Astrocyte of the cerebellum (primary cell): ENCODE measurements around the gene USP20.

Source experiments
- DNase-seq: peaks from one replicate; pipeline ENCODE4 v3.0.0-alpha.2; 2011; ENCODE audit warnings: low read depth
- H3K4me3 ChIP-seq: 2 replicates; pipeline ENCODE4 v1.5.1; 2011; ENCODE audit warnings: mild to moderate bottlenecking, low read depth, low read length, moderate library complexity
- in situ Hi-C: cut with HindIII; loops from 2 replicates; pipeline ENCODE4 v1.10.0; 2017; ENCODE audit warnings: low sequenced_read_pairs
- TF ChIP-seq, protein P1 (sequence below): IDR thresholded peaks from 2 replicates; pipeline ENCODE4 v1.5.1; 2012; ENCODE audit warnings: low read length, low read depth, moderate library complexity, mild to moderate bottlenecking; ENCODE audit errors: missing control alignments

The USP20 gene

DNA sequence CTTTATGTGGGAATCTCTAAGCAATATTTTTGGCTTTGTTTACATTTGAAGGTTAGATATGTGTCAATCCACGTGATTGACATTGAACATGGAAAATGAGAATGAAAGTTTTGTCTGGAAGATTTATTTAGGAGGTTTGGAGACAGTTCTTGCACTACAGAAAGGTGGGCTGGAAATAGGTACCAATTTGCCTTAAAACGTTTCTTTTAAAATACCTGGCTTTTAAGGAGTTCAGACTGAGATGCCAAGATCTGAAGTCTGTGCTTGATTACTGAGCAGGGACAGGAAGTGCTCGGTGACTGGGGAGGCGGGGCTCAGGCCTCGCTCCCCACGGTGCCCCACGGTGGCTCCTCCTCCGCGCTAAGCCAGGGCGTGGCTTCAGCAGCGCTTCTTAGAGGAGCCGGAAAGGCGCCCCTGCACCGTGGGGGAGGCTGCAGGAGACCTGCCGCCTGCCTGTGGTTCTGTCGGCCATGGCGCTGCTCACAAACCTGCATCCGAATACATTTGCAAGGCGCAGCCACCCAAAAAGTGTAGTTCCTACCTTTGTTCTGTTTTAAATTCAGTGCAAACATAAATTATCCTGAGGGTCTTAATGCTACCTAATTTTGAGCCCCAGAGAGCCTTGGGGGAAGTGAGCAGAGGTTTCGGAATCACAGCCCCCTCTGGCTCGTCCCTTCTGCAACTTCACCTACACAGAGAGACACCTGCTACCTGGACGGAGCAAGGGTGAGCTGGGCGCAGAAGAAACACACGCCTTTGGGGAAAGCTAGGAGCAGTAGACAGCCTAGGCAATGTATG, 49.2 kb downstream of the USP20 start:
- in situ Hi-C loops, result no loop called here
- TF ChIP-seq, protein P1, sequence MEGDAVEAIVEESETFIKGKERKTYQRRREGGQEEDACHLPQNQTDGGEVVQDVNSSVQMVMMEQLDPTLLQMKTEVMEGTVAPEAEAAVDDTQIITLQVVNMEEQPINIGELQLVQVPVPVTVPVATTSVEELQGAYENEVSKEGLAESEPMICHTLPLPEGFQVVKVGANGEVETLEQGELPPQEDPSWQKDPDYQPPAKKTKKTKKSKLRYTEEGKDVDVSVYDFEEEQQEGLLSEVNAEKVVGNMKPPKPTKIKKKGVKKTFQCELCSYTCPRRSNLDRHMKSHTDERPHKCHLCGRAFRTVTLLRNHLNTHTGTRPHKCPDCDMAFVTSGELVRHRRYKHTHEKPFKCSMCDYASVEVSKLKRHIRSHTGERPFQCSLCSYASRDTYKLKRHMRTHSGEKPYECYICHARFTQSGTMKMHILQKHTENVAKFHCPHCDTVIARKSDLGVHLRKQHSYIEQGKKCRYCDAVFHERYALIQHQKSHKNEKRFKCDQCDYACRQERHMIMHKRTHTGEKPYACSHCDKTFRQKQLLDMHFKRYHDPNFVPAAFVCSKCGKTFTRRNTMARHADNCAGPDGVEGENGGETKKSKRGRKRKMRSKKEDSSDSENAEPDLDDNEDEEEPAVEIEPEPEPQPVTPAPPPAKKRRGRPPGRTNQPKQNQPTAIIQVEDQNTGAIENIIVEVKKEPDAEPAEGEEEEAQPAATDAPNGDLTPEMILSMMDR, result no peak
- H3K4me3 ChIP-seq, result no peak overlapping the region
- no peak for DNase-seq

DNA sequence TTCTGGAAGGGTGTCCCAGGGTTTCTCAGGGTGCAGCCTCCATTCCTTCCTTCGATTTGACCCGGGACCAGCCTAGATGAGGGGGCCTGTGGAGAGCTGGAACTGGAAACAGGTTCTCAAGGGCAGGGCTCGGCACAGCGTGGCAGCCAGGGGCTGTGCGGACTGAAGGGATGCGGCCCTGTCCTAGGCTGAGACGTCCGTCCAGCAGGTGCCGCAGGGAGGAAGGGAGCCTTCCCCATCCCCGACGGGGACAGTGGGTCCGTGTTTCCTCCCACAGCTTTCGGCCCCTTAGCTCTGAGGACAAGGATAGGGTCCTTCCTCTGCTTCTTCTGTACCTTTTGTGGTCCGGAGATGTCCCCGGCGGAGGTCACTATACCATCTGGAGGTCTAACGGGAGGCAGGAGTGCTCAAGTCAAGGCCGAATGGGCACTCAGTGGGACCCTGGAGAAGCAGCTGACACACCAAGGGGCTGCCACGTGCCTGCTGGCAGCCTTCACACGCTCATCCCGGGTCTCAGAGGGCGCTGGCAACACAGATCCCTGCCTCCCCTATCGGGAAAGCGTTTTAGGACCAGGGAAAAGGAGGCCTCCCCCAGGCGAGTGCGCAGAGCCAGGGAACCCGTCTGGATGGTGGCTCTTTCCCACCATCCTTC, 49.9 kb downstream of the USP20 start:
- no peak overlapping the region for H3K4me3 ChIP-seq
- TF ChIP-seq, protein P1, result peak; percentile 11
- no peak for DNase-seq
- in situ Hi-C loops, result no loop called here

DNA sequence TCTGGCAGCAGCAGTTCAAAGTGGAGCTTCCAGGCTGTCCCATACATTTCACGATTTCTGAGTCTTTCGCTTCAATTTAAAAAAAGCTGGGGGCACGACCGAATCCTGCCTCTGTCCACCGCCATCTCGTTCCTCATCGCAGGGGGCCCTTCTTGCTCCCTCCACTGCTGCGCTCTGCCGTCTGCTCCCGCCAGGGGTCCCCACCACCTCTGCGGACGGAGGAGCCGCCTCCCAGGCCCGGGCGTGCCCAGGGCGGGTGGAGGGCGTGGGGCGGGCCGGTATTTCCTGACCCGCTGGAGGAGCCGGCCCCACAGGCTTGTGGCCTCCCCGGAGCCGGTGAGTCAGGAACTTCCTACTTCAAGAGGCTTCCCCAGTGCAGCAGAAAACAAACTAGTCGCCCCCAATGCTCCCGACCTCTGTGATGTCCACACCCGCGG, 50.4 kb downstream of the USP20 start:
- DNase-seq, result peak; percentile 75
- no peak overlapping the region for H3K4me3 ChIP-seq
- in situ Hi-C loops, result no loop called here
- TF ChIP-seq, protein P1, result peak; percentile 84

DNA sequence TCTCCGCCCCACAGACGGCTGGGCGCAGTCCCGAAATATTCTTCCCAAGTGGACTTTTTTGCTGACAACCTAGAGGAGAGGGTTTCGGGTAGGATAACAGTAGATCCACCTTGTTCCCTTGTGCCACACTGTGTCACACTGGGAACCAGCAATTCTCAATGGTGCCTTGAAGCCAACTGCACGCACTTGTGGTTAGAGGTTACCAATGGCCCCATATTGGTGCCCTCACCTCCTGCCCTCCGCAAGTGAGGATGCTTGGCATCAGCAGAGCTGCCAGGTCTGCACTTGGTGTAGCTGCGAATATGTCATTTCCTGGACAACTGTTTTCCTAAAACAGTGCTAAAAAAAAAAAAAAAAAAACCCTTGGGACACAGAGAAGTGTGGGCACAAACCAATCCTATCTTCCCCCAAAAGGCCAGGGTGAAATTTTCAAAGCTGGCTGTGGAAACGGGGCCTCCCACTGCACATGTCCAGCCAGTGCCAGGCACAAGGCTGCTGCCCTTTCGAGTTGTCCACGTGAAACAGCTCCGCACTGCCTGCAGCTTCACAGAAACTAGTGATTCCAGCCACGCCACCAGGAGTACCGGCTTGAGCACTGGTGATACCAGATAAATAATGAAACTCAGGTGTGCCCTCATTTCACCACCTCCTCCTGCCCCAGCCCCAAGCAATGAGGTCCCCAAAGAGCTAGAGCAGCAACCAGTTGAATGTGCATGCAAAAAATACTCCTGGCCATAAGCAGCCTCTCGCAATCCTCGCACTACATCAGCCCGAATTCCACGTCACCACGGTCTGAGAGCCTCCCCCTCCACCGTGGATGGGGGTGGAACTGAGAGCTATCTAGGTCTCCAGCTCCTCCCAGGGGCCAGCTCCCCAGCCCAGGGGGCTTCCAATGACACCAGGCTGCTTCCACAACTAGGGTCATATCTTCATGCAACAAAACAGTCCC, 51.2 kb downstream of the USP20 start:
- in situ Hi-C loops, result no loop called here
- TF ChIP-seq, protein P1, result no peak
- no peak for DNase-seq
- H3K4me3 ChIP-seq, result no peak overlapping the region

DNA sequence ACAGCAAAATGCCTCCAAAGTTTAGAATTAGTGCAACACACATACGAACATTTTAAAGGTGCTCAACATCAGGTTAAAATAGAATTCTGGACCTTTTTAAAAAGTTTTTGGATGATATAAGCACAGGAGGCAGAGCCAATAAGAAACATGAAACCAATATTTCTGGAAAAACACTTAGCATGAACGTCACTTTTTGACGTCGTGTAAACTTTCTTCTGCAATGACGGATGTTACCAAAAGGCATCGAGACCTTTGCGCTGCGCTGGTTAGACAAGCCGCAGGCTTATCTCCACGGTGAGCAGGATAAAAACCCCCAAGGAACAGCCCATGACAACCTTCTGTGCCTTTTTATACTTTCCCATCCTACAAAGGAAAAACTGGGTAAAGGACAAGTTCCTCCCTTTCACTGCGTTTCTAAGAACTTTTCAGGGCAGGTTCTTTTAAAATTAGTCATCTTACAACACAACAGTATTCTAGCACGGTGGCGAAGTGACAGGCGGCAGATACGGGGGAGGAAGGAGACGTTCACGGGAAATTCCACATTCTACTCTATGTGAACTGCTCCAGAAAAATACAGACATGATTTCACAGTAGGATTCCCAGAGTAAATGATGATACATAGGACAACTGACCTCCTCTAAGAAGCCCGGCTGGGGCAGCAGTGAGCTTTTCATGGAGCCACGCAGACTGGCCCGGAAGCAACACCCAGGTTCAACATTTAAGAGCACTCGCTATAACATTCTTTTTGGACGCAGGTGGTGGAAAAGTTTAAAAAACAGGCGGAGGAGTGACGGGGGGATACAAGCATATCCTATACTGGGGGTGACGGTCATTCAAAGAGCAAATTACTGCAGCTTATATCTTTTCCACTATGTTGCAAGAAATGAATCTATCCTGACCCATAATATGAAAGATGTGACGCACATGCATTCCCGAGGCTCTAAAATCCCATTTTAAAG, 52.4 kb downstream of the USP20 start:
- DNase-seq, result no peak
- in situ Hi-C loops, result no loop called here
- TF ChIP-seq, protein P1, result peak; percentile 47
- H3K4me3 ChIP-seq, result no peak overlapping the region
